HCT116 (cell line): ENCODE results near the gene KLF9. TPM values are rescaled to one million over a fixed set of nuclear protein-coding genes. Genes with fewer than 3 reads are reported as not detected.

Experiments used
- ATAC-seq: fragments of 200-7000 bp; cut with Tn5 transposase; 2 replicates; pipeline ENCODE4 v1.9.1; 2020; ENCODE audit warnings: mild to moderate bottlenecking, moderate library complexity
- BruUV-seq: library from RNA; stranded (reverse); fragments of 400-500 nt; replicated peaks from 2 replicates; lab custom pipeline; 2021; lab: Mats Ljungman, UMichigan
- CTCF ChIA-PET: fragments of 300-600 bp; sonication (Branson Sonifier 250); formaldehyde crosslinking; loops from one replicate; lab custom pipeline; 2021; ENCODE audit warnings: antibody characterized with exemption; lab: Charles Lee
- POLR2A ChIA-PET: fragments of 300-600, 350-600 bp; sonication (Branson Sonifier 250); formaldehyde crosslinking; loops from one replicate; lab custom pipeline; 2021; ENCODE audit warnings: antibody characterized with exemption; lab: Charles Lee
- RAD21 ChIA-PET, 2 experiments: fragments of 300-600 bp; sonication (Branson Sonifier 250); formaldehyde crosslinking; loops; one replicate each; lab custom pipeline; 2023; ENCODE audit warnings: low total read pairs in 2 of 2; ENCODE audit not compliant: uncharacterized antibody in 2 of 2, unreplicated experiment in 2 of 2, low non-redundant PET in 1 of 2; lab: Charles Lee
- DNase-seq: peaks from one replicate; pipeline ENCODE4 v3.0.0-alpha.2; 2010; ENCODE audit warnings: low read depth, low spot score
- H2AFZ ChIP-seq: fragments of 200-600 bp; shearing (Covaris generic), sonication (generic); 2 replicates; pipeline ENCODE4 v1.6.1; 2017; ENCODE audit warnings: low read depth, mixed run types, mixed read lengths, antibody characterized with exemption, low read length; ENCODE audit not compliant: poor library complexity, severe bottlenecking
- H3K27ac ChIP-seq: 2 replicates; pipeline ENCODE4 v1.5.1; 2012; ENCODE audit warnings: low read depth, low read length
- H3K27me3 ChIP-seq: fragments of 200-600 bp; sonication (generic); 2 replicates; pipeline ENCODE4 v1.6.1; 2016; ENCODE audit warnings: mixed run types, low read length, mixed read lengths; ENCODE audit not compliant: insufficient read depth
- H3K36me3 ChIP-seq, 2 experiments: fragments of 200-500 bp in 1 of 2; fragments of 200-600 bp in 1 of 2; sonication (Bioruptor generic) in 1 of 2; sonication (generic) in 1 of 2; 2 replicates each; pipeline versions ENCODE4 v1.5.1 to v1.6.1; 2014 to 2016; ENCODE audit warnings: low read length in 2 of 2, inconsistent platforms in 1 of 2, mixed read lengths in 1 of 2, mixed run types in 1 of 2; ENCODE audit not compliant: insufficient read depth in 2 of 2, control insufficient read depth in 1 of 2
- H3K4me1 ChIP-seq, 2 experiments: fragments of 200-600 bp in 1 of 2; sonication (generic) in 1 of 2; 2 replicates each; pipeline versions ENCODE4 v1.5.1 to v1.6.1; 2012 to 2017; ENCODE audit warnings: low read length in 2 of 2, inconsistent platforms in 1 of 2, mild to moderate bottlenecking in 1 of 2, mixed read lengths in 1 of 2, mixed run types in 1 of 2, moderate library complexity in 1 of 2; ENCODE audit not compliant: insufficient read depth in 2 of 2, control insufficient read depth in 1 of 2
- H3K4me2 ChIP-seq: fragments of 200-600 bp; sonication (generic); 2 replicates; pipeline ENCODE4 v1.6.1; 2017; ENCODE audit warnings: mixed run types, low read length, mixed read lengths
- H3K4me3 ChIP-seq, 2 experiments: fragments of 200-600 bp in 1 of 2; sonication (generic) in 1 of 2; replicated peaks in 1 of 2; 2 replicates each; pipeline ENCODE4 v1.5.1; 2011 to 2016; ENCODE audit warnings: low read length in 2 of 2, control low read depth in 1 of 2, low read depth in 1 of 2, mild to moderate bottlenecking in 1 of 2, mixed read lengths in 1 of 2, mixed run types in 1 of 2
- H3K79me2 ChIP-seq: fragments of 200-600 bp; sonication (generic); 2 replicates; pipeline ENCODE4 v1.6.1; 2017; ENCODE audit warnings: mild to moderate bottlenecking, mixed run types, low read length, moderate library complexity, mixed read lengths; ENCODE audit not compliant: insufficient read depth
- H3K9ac ChIP-seq: fragments of 200-600 bp; sonication (generic); 2 replicates; pipeline ENCODE4 v1.6.1; 2016; ENCODE audit warnings: low read length, mixed read lengths
- H3K9me2 ChIP-seq: fragments of 200-600 bp; sonication (generic), shearing (Covaris generic); 2 replicates; pipeline ENCODE4 v1.6.1; 2017; ENCODE audit warnings: mixed run types, mild to moderate bottlenecking, moderate library complexity; ENCODE audit not compliant: insufficient read depth
- H3K9me3 ChIP-seq, 2 experiments: fragments of 200-500 bp in 1 of 2; fragments of 200-600 bp in 1 of 2; sonication (Bioruptor generic) in 1 of 2; sonication (generic) in 1 of 2; 2 replicates each; pipeline ENCODE4 v1.6.1; 2014 to 2017; ENCODE audit warnings: low read length in 2 of 2, mixed read lengths in 2 of 2, inconsistent platforms in 1 of 2, low read depth in 1 of 2, mild to moderate bottlenecking in 1 of 2, mixed run types in 1 of 2, moderate library complexity in 1 of 2; ENCODE audit not compliant: control insufficient read depth in 1 of 2, insufficient read depth in 1 of 2
- H4K20me1 ChIP-seq: fragments of 200-600 bp; sonication (generic), shearing (Covaris generic); 2 replicates; pipeline ENCODE4 v1.6.1; 2017; ENCODE audit warnings: mixed run types, mild to moderate bottlenecking, moderate library complexity; ENCODE audit not compliant: insufficient read depth
- CBX3 ChIP-seq: IDR thresholded peaks from 2 replicates; pipeline ENCODE4 v1.6.1; 2012; ENCODE audit warnings: low read depth
- CTCF ChIP-seq, 3 experiments: fragments of 200-600 bp in 1 of 3; sonication (generic) in 1 of 3; IDR thresholded peaks in 2 of 3; conservative IDR thresholded peaks in 1 of 3; 2 replicates each; pipeline ENCODE4 v1.5.1; 2012 to 2017; ENCODE audit warnings: low read depth in 2 of 3, low read length in 2 of 3, antibody characterized with exemption in 1 of 3, borderline replicate concordance in 1 of 3, control low read depth in 1 of 3, mild to moderate bottlenecking in 1 of 3, mixed read lengths in 1 of 3, mixed run types in 1 of 3, moderate library complexity in 1 of 3; ENCODE audit not compliant: insufficient read depth in 1 of 3
- ELF1 ChIP-seq: IDR thresholded peaks from 2 replicates; pipeline ENCODE4 v1.6.1; 2012; ENCODE audit warnings: low read depth, borderline replicate concordance
- FOSL1 ChIP-seq: IDR thresholded peaks from 2 replicates; pipeline ENCODE4 v1.6.1; 2012; ENCODE audit warnings: low read depth
- JUND ChIP-seq: IDR thresholded peaks from 2 replicates; pipeline ENCODE4 v1.6.1; 2012
- POLR2AphosphoS5 ChIP-seq: IDR thresholded peaks from 2 replicates; pipeline ENCODE4 v1.6.1; 2011; ENCODE audit warnings: mild to moderate bottlenecking, low read depth, low read length, moderate library complexity
- SIN3A ChIP-seq: IDR thresholded peaks from 2 replicates; pipeline ENCODE4 v1.6.1; 2012; ENCODE audit warnings: low read depth
- SP1 ChIP-seq: IDR thresholded peaks from 2 replicates; pipeline ENCODE4 v1.6.1; 2012; ENCODE audit warnings: low read depth
- SRF ChIP-seq: IDR thresholded peaks from 2 replicates; pipeline ENCODE4 v1.6.1; 2012; ENCODE audit warnings: low read depth
- TCF7L2 ChIP-seq: IDR thresholded peaks from 2 replicates; pipeline ENCODE4 v1.7.0; 2011; ENCODE audit warnings: borderline replicate concordance, inconsistent platforms; ENCODE audit not compliant: insufficient read depth, insufficient read length; ENCODE audit errors: extremely low read depth
- ZFX ChIP-seq: fragments of 450-650 bp; IDR thresholded peaks from 2 replicates; pipeline ENCODE4 v1.6.1; 2017
- ZNF274 ChIP-seq: fragments of 200-500 bp; sonication (Bioruptor generic); IDR thresholded peaks from 2 replicates; pipeline ENCODE4 v1.6.1; 2014; ENCODE audit warnings: mild to moderate bottlenecking, low read depth, low read length, inconsistent platforms
- intact Hi-C: fragments of 100-400 bp; cut with micrococcal nuclease; formaldehyde crosslinking; loops from 2 replicates; pipeline ENCODE4 v1.10.0; 2022
- total RNA-seq: library from RNA; stranded (reverse); gene quantifications from one replicate; pipeline ENCODE4 v1.2.1, GENCODE V29; 2021; ENCODE audit not compliant: unreplicated experiment
- TF ChIP-seq, protein P1 (sequence below): IDR thresholded peaks from 2 replicates; pipeline ENCODE4 v1.6.1; 2012

KLF9 gene
- total RNA-seq, 1 experiment from 2014 or later: 8.3 TPM

DNA sequence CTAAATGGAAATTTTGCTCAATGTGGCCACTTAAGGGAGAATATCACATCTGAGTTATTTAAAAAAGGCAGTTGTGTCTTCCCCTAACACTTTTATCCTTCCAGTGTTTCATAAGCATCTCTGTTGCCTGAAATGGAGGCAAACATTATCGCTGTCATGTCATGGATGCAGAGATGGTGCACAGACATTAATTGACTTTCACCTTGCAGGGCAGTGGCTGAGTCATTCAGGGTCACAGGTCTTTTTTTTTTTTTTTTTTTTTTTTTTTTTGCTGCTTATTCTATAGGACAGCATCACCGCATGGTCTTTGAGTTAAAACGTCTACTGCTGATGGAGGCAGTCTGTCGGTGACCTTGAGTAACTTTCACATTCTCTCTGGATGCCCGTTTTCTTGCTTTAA lies 36.3 kb upstream of the KLF9 start:
- no peaks in the 10 kb centered on the region for H4K20me1 ChIP-seq
- RAD21 ChIA-PET: no interaction called here
- H3K27me3 ChIP-seq: no peaks in the 10 kb centered on the region
- BruUV-seq: no TSS peak
- intact Hi-C loops: no loop called here
- no peaks in the 10 kb centered on the region for H3K9me2 ChIP-seq
- H3K27ac ChIP-seq: no peak overlapping the region
- DNase-seq (no peak), ATAC-seq (no peak)
- CTCF ChIA-PET: no interaction called here
- POLR2A ChIA-PET: no interaction called here
- H3K9ac ChIP-seq: no peak overlapping the region
- H2AFZ ChIP-seq: no peak overlapping the region
- no peaks in the 10 kb centered on the region for H3K4me1 ChIP-seq
- no peak for TF ChIP-seq SP1
- no peak for TF ChIP-seq FOSL1
- TF ChIP-seq, protein P1, sequence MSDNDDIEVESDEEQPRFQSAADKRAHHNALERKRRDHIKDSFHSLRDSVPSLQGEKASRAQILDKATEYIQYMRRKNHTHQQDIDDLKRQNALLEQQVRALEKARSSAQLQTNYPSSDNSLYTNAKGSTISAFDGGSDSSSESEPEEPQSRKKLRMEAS: no peak
- TF ChIP-seq, all 23 proteins: peak for 0
- H3K4me2 ChIP-seq: no peak overlapping the region
- no peaks in the 10 kb centered on the region for H3K9me3 ChIP-seq
- no peaks in the 10 kb centered on the region for H3K36me3 ChIP-seq
- H3K79me2 ChIP-seq: no peaks in the 10 kb centered on the region
- H3K4me3 ChIP-seq: no peak overlapping the region

- DNase-seq (no peak), ATAC-seq (no peak)
- Histone ChIP-seq H3K79me2 (no peaks in the 10 kb centered on the region), H3K4me3 (no peak overlapping the region), H3K9me3 (no peaks in the 10 kb centered on the region), H4K20me1 (no peaks in the 10 kb centered on the region), H3K4me1 (no peaks in the 10 kb centered on the region), H3K9me2 (no peaks in the 10 kb centered on the region), H3K27ac (no peak overlapping the region), H2AFZ (no peak overlapping the region), H3K27me3 (no peaks in the 10 kb centered on the region), H3K36me3 (no peaks in the 10 kb centered on the region), H3K9ac (no peak overlapping the region), H3K4me2 (no peak overlapping the region)
- ChIA-PET CTCF (no interaction called here), RAD21 (no interaction called here), POLR2A (no interaction called here)
- TF ChIP-seq CTCF (IDR thresholded peaks at IDR 0.05 in 2 of 3, conservative IDR thresholded peaks at IDR 0.05 in 1 of 3; ENCODE audit: borderline replicate concordance in 1 of 3, insufficient read depth in 1 of 3, low read depth in 2 of 3, low read length in 2 of 3) (no peak), TCF7L2 (no peak), ELF1 (no peak), SRF (no peak), ZNF274 (no peak), CBX3 (no peak), POLR2AphosphoS5 (no peak), FOSL1 (no peak), SIN3A (no peak), JUND (no peak), ZFX (no peak)
- TF ChIP-seq, protein P1: no peak
- no TSS peak for BruUV-seq
- intact Hi-C loops: no loop called here
Measured at GRCh38 chr9:70449461-70449860, 35.0 kb upstream of the KLF9 start.
